GM12874 (cell line): ENCODE results near the gene NDUFA8.
A peak's percentile ranks its signal among the peaks of the same experiment; 100 is the strongest.

Experiments used
- TF ChIP-seq, protein P1 (sequence below): IDR thresholded peaks from 2 replicates; pipeline ENCODE4 v1.5.1; 2011; ENCODE audit warnings: low read depth, mild to moderate bottlenecking, control low read depth, low read length, moderate library complexity; ENCODE audit not compliant: insufficient read depth

The NDUFA8 gene

DNA sequence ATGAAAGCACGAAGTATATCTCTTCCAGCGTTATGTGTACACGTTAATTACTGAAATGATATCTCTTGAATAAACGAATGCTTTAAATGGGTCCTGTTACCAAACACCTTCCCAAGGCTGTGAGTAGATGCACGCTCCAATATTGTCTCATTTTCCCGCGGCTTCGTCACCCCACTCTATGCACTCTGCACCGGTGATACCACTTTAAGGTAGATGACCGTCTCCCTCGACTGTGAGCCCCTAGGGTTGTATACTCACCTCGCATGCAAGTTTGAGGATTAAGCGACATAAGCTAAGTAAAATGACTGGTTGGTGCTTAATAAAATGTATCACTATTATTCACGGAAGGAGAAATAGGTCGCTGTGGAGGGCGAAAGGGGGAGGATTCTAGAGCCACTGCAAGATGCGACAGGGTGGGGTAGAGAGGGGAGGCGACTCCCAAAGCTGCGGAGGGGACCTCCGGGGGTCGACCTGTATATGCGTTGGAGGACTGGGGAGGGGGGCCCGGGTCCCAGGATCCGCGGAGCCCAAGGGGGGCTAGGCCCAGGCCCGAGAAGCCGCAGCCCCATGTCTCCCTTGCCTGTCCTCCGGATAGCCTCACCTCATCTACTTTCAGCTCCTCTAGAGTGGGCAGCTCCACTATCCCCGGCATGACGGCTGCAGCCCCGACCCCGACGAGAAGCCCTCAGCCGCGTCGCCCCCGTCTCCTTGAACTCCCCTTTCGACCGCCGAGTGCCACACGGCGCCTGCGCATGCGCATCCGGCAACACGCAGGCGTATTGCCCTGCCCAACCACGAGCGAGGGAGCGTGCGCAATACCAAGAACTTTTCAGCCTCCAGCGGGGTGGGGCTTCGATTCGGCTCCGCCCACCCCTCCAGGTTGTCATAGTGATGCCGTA is at the start of gene NDUFA8, which contains the start of gene MORN5:
TSS of gene NDUFA8 (minus strand) at position 754 of the 899 bp plus-strand sequence. CDS start at position 652, 102 bp downstream.
TSS of gene MORN5 (plus strand) at position 883 of the 899 bp plus-strand sequence. CDS start 65 bp downstream, outside the sequence.
- TF ChIP-seq, protein P1, sequence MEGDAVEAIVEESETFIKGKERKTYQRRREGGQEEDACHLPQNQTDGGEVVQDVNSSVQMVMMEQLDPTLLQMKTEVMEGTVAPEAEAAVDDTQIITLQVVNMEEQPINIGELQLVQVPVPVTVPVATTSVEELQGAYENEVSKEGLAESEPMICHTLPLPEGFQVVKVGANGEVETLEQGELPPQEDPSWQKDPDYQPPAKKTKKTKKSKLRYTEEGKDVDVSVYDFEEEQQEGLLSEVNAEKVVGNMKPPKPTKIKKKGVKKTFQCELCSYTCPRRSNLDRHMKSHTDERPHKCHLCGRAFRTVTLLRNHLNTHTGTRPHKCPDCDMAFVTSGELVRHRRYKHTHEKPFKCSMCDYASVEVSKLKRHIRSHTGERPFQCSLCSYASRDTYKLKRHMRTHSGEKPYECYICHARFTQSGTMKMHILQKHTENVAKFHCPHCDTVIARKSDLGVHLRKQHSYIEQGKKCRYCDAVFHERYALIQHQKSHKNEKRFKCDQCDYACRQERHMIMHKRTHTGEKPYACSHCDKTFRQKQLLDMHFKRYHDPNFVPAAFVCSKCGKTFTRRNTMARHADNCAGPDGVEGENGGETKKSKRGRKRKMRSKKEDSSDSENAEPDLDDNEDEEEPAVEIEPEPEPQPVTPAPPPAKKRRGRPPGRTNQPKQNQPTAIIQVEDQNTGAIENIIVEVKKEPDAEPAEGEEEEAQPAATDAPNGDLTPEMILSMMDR: 0 out of 2 replicates have a peak, but pooled peaks have one; percentile 7

DNA sequence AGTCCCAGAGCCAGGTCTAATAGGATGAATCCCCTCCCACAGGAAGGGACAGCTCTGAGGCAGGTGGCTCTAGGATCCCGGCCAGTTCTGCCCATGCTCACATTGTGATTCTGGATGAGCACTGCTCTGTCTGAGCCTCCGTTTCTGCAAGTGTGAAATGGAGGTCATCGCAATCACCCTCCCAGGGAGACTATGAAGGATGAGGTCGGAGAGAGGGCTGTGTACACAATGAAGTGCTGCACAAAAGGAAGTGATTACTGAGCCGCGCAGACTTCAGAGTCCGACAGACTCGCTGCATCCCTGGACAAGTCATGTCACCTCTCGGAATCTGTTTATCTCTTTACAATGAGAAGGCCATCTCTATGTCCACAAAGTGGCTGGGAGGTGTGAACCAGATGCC is 47.5 kb upstream of the NDUFA8 start:
- TF ChIP-seq, protein P1: no peak

DNA sequence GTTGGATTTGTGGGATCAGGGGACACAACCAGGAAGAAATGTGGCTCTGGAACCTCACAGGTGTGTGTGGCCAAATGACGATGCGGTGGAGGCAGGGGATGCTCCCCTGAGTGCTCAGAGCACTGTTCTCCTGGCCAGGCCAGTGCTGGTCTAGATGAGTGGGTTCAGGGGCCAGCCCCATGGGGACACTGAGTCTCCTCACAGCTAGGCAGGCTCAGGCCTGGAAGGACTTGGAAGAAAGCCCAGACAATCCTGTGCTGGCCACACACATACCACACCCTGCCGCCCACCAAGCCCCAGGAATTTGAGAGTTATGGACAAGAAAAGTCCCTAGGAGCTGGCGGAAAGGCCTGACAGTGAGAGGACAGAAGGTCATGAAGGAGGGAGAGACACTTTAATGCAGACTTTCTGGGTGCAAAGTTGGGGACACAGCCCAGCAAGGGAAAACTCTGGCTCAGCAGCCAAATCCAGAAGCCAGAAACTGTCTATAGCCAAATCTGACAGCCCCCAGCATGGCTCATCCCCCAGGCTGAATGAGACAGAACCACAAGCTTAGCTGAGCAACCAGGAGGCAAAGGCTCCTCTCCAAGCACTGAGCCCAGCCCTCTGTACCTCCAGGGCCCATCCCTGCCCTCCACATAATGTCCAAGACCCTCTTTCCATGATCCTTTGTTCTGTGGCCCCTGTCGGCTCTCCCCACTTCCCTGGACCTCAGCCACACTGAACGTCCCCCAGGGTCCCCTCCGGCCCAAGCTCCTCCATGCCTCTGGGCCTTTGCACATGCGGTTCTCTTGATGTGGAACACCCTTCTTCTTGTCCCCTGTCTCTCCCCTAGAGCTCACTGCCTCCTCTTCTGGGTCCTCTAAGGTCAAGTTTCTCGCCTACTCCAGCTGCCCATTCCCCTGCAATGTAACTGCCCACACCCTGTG is 46.8 kb upstream of the NDUFA8 start:
- TF ChIP-seq, protein P1: no peak

DNA sequence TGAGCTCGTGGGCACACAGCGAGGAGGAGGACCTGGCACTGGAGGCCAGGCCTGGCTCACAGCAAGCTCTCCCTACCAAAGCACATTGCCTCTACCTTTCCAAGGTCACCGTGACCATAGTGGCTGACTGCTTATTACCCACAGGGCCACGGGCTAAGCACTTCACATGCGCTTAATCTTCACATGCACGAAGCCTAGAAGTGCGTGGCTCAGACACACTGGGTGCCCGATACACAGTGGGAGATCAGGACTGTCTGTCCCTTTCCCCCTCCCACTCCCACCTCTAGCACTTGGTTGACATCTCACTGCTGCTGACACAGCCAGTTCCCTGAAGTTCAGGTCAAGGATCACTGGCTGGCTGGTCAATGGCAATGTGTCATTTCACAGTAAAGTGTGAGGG is 45.6 kb upstream of the NDUFA8 start:
- TF ChIP-seq, protein P1: no peak

DNA sequence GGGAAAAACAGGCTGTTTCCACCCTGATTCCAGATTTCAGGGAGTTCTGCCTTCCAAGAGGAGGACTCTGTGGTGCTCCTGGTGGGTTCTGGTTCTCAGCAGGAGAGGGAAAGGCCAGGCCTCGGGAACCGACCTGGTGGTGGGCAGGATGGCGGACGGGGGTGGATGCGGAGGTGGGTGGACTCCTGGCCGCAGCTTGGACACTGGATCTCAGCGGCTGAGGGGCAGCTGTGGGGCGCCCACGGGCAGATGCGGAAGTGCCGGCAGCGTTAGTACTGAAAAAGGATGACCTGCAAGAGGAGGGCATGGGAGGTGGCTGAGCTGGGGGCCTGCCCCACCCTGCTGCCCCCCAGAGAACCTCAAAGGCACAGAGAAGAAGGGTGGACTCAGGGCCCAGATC is 44.9 kb upstream of the NDUFA8 start:
- TF ChIP-seq, protein P1: no peak

DNA sequence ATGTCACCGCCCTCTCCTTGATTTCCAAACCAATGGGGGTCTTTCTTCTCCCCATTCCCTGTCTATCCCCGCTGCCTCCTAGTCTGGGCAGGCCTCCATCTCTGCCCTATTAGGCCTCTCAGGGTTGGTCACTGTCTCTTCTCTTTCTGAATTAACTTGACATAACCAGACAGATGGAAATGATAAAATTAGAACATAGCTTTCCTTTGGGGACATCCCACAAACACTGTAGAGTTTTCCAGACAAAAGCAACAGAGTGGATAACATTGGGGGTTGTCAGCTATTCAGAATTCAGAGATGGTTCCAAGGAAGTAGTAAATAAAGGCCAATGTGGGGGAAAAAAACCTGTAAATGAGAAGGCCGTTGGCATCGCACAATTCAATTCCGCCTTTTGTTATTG is 44.5 kb upstream of the NDUFA8 start:
- TF ChIP-seq, protein P1: no peak

DNA sequence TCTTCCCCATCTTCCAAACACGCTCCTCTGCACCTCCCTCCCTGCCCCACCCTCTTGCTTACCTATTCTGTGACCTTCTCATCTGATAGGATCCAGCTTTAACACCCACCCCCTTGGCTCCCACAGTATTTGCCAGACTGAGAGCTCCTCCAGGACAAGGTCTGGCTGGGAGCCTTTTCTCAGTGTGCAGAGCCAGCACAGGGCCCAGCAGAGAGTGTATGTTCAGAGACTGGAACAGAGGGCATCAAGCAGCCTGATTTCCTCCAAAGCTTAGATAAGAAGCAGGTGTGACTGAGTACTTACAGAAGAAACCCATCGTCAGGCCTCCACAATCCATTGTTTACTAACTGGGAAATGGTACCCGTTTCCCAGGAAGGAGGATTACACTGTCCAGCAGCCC is 42.5 kb upstream of the NDUFA8 start:
- TF ChIP-seq, protein P1: no peak
